CD8-positive, alpha-beta memory T cell (primary cell): ENCODE measurements around the gene SOS1. TPM values are rescaled to one million over a fixed set of nuclear protein-coding genes. Genes with fewer than 3 reads are reported as not detected.

Source experiments
- CTCF ChIA-PET: fragments of 350-600 bp; sonication (Branson Sonifier 250); formaldehyde crosslinking; loops from one replicate; lab custom pipeline; 2021; ENCODE audit warnings: antibody characterized with exemption; lab: Charles Lee
- POLR2A ChIA-PET: fragments of 350-600 bp; sonication (Branson Sonifier 250); formaldehyde crosslinking; loops from one replicate; lab custom pipeline; 2021; ENCODE audit warnings: antibody characterized with exemption; lab: Charles Lee
- DNase-seq, 5 donors: peaks; one replicate each; pipeline versions ENCODE4 v3.0.0 to v3.0.0-alpha.2; 2020 to 2022; ENCODE audit warnings: mixed read lengths in 1 of 5
- H3K27ac ChIP-seq: one replicate; pipeline ENCODE4 v1.7.0; 2013; ENCODE audit warnings: low read depth, mild to moderate bottlenecking, low read length, moderate library complexity
- H3K27me3 ChIP-seq: 2 replicates; pipeline ENCODE4 v1.7.0; 2013; ENCODE audit warnings: low read length, mild to moderate bottlenecking; ENCODE audit not compliant: insufficient read depth, poor library complexity, severe bottlenecking
- H3K36me3 ChIP-seq: 2 replicates; pipeline ENCODE4 v1.7.0; 2013; ENCODE audit warnings: mild to moderate bottlenecking, low read length, moderate library complexity; ENCODE audit not compliant: insufficient read depth
- H3K4me1 ChIP-seq: 2 replicates; pipeline ENCODE4 v1.7.0; 2013; ENCODE audit warnings: mild to moderate bottlenecking, low read length, moderate library complexity; ENCODE audit not compliant: insufficient read depth
- H3K4me3 ChIP-seq: 2 replicates; pipeline ENCODE4 v1.7.0; 2013; ENCODE audit warnings: mild to moderate bottlenecking, low read length
- H3K9me3 ChIP-seq: 2 replicates; pipeline ENCODE4 v1.7.0; 2013; ENCODE audit warnings: mild to moderate bottlenecking, low read length
- H3K27ac Mint-ChIP-seq, 8 donors: one replicate each; pipeline ENCODE4 v1.8.0; 2020 to 2021; ENCODE audit warnings: mixed read lengths in 8 of 8, mild to moderate bottlenecking in 6 of 8, inconsistent platforms in 3 of 8, moderate library complexity in 3 of 8
- H3K27me3 Mint-ChIP-seq, 2 donors: one replicate each; pipeline ENCODE4 v1.8.0; 2020 to 2021; ENCODE audit warnings: mixed read lengths in 2 of 2, mild to moderate bottlenecking in 1 of 2, moderate library complexity in 1 of 2
- H3K36me3 Mint-ChIP-seq, 3 donors: one replicate each; pipeline ENCODE4 v1.8.0; 2020 to 2021; ENCODE audit warnings: mixed read lengths in 3 of 3, inconsistent platforms in 1 of 3, mild to moderate bottlenecking in 1 of 3
- H3K4me1 Mint-ChIP-seq, 3 donors: one replicate each; pipeline ENCODE4 v1.8.0; 2020 to 2021; ENCODE audit warnings: mixed read lengths in 3 of 3, inconsistent platforms in 1 of 3, mild to moderate bottlenecking in 1 of 3
- H3K4me3 Mint-ChIP-seq, 7 donors: one replicate each; pipeline ENCODE4 v1.8.0; 2020 to 2021; ENCODE audit warnings: mixed read lengths in 7 of 7, mild to moderate bottlenecking in 6 of 7, moderate library complexity in 4 of 7, inconsistent platforms in 2 of 7
- H3K9me3 Mint-ChIP-seq, 5 donors: one replicate each; pipeline ENCODE4 v1.8.0; 2020 to 2022; ENCODE audit warnings: mixed read lengths in 5 of 5, mild to moderate bottlenecking in 3 of 5, moderate library complexity in 2 of 5, inconsistent platforms in 1 of 5
- polyA plus RNA-seq: library from polyadenylated mRNA; unstranded; fragments of 300-500 nt; fragmentation: Illumina TruSeq; gene quantifications from one replicate; pipeline ENCODE4 v1.2.3, GENCODE V29; 2021
- total RNA-seq, 2 experiments: library from RNA; stranded (reverse); gene quantifications; one replicate each; pipeline ENCODE4 v1.2.3, GENCODE V29; 2021

The SOS1 gene
- total and polyA plus RNA-seq, 3 experiments from 2014 or later = 14.5 to 75.9 (median 72.6) TPM

DNA sequence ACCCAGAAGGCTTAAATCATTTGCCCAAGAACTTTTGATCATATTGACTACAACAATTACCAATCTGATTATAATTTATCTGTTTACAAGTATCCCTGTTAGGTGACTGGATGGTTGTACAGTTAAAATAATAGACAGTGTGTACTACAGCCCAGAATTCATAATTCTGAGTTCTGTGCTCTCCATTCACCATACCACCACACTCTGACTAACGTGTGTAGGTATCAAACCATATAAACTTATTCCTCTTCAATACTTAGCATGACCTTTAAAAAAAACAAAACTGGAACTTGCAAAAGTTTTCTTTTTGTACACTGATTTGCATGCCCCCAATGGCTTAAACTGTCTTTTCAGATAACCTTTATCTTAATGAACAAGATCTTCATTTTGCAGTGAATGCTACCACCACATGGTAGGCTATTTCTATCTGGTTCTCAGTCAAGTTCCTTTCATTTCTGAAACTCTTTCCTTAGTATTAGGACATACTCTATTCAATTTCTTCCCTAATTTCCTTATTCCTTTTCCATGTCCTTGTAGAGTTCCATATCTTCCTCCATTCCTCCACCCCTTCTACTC is 50.9 kb downstream of the SOS1 start:
- Mint-ChIP-seq H3K36me3 (peaks cover 0 to 26% (median 11%) of the 10 kb centered on the region in 3 donors), H3K4me1 (peaks cover 34 to 64% (median 51%) of the 10 kb centered on the region in 3 donors), H3K27ac (peak overlapping the region in 7 of 8 donors; percentile 4 to 78 (median 48)), H3K4me3 (no peak overlapping the region), H3K9me3 (no peaks in the 10 kb centered on the region), H3K27me3 (no peaks in the 10 kb centered on the region)
- Histone ChIP-seq H3K36me3 (no peaks in the 10 kb centered on the region), H3K27ac (no peak overlapping the region), H3K9me3 (no peaks in the 10 kb centered on the region), H3K4me1 (no peaks in the 10 kb centered on the region), H3K4me3 (no peak overlapping the region), H3K27me3 (no peaks in the 10 kb centered on the region)
- ChIA-PET POLR2A (no interaction called here), CTCF (interaction anchor here (2.2 kb wide), 1 partner anchor 160 kb away, joined by 7 read pairs; no protein-coding TSS in a partner anchor)
- DNase-seq = no peak

DNA sequence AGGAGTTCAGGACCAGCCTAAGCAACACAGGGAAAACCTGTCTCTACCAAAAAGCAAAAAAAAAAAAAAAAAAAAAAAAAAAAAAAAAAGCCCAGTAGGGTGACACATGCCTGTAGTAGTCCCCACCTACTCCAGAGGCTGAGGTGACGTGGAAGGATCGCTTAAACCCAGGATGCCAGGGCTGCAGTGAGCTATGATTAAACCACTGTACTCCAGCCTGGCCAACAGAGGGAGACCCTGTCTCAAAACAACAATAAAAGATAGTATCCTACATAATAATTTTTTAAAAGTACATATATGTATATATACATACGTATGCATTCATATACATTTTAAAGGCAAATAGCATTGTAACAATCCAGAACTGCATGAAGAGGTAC is 51.7 kb downstream of the SOS1 start:
- Mint-ChIP-seq H3K4me1 (peaks cover 31 to 65% (median 46%) of the 10 kb centered on the region in 3 donors), H3K27ac (peak overlapping the region in 5 of 8 donors; percentile 58 to 73 (median 62)), H3K9me3 (no peaks in the 10 kb centered on the region), H3K27me3 (no peaks in the 10 kb centered on the region), H3K36me3 (peaks cover 0 to 26% (median 8%) of the 10 kb centered on the region in 3 donors), H3K4me3 (no peak overlapping the region)
- ChIA-PET POLR2A (no interaction called here), CTCF (no interaction called here)
- H3K27ac ChIP-seq = no peak overlapping the region
- no peaks in the 10 kb centered on the region for H3K4me1 ChIP-seq
- no peaks in the 10 kb centered on the region for H3K36me3 ChIP-seq
- H3K27me3 ChIP-seq = no peaks in the 10 kb centered on the region
- H3K4me3 ChIP-seq = no peak overlapping the region
- no peak for DNase-seq
- H3K9me3 ChIP-seq = no peaks in the 10 kb centered on the region

DNA sequence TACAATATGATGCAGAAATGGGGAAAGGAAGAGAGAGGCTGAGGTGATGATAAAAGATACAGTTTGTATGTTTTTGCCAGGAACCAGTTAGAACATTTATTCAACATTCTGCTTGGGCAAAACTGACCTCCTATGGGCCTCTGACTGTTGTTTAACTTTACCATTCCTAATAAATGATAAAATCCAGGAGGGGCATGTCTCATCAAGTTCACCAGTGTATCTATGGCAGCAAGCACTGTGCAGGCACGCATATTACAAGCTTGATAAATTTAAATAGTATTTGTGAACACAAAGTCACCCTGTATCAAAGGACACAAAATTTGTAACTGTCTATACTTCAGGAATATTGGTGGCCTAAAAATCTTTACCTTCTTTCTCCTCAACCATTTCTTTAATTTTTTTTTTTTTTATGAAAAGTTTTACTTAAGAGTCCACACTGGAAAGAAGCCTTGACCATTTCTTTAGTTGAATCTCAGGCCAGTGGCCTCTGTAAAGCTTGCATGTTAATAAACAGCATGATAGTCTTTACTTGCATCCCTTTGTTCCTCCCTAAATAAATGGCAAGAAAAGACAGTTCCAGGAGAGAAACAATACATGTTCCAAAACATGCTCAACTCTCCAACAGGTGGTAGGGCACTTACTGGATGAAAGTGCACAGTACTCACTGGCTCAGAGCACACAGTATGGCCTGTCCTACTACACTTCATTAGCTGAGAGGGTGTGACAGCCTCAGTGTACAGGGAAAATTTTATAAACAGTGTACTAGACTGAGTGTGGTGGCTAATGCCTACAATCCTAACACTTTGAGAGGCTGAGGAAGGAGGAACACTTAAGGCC is 52.3 kb downstream of the SOS1 start:
- no peaks in the 10 kb centered on the region for H3K4me1 ChIP-seq
- DNase-seq = no peak
- POLR2A ChIA-PET = no interaction called here
- H3K36me3 Mint-ChIP-seq = peaks cover 0 to 28% (median 8%) of the 10 kb centered on the region in 3 donors
- no peak overlapping the region for H3K27ac ChIP-seq
- H3K27me3 Mint-ChIP-seq = no peaks in the 10 kb centered on the region
- H3K9me3 Mint-ChIP-seq = no peaks in the 10 kb centered on the region
- H3K9me3 ChIP-seq = no peaks in the 10 kb centered on the region
- H3K36me3 ChIP-seq = no peaks in the 10 kb centered on the region
- no peak overlapping the region for H3K4me3 ChIP-seq
- CTCF ChIA-PET = no interaction called here
- H3K4me3 Mint-ChIP-seq = no peak overlapping the region
- peaks cover 31 to 71% (median 46%) of the 10 kb centered on the region in 3 donors for H3K4me1 Mint-ChIP-seq
- H3K27ac Mint-ChIP-seq = peak overlapping the region; percentile 34 to 84 (median 63)
- H3K27me3 ChIP-seq = no peaks in the 10 kb centered on the region

DNA sequence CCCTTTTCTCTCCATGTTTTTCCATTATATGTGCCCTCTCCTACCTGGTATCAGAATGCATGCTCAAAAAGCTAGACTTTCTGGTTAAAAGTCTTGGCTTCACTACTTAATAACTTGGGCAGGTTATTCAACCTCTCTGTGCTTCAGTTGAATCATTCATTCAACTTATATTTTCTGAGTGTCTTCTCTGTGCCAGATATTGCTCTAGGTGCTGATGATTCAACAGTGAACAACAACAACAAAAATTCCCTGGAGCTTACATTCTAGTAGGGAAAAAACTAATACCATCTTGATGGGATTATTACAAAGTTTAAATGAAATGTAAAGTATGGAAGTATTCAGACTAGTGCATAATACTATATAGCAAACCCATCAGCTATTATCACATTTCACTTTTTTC is 55.2 kb downstream of the SOS1 start:
- ChIA-PET POLR2A (no interaction called here), CTCF (interaction anchor here (2.0 to 14.0 kb wide), 2 partner anchors 118 to 163 kb away, joined by 5 to 168 read pairs; no protein-coding TSS in a partner anchor)
- Mint-ChIP-seq H3K9me3 (no peaks in the 10 kb centered on the region), H3K36me3 (peaks cover 0 to 33% (median 8%) of the 10 kb centered on the region in 3 donors), H3K4me1 (peaks cover 19 to 61% (median 31%) of the 10 kb centered on the region in 3 donors), H3K4me3 (no peak overlapping the region), H3K27me3 (no peaks in the 10 kb centered on the region), H3K27ac (peak overlapping the region in 6 of 8 donors; percentile 7 to 89 (median 22))
- no peak overlapping the region for H3K4me3 ChIP-seq
- H3K36me3 ChIP-seq = no peaks in the 10 kb centered on the region
- no peaks in the 10 kb centered on the region for H3K27me3 ChIP-seq
- no peaks in the 10 kb centered on the region for H3K9me3 ChIP-seq
- H3K4me1 ChIP-seq = no peaks in the 10 kb centered on the region
- no peak overlapping the region for H3K27ac ChIP-seq
- DNase-seq = no peak

DNA sequence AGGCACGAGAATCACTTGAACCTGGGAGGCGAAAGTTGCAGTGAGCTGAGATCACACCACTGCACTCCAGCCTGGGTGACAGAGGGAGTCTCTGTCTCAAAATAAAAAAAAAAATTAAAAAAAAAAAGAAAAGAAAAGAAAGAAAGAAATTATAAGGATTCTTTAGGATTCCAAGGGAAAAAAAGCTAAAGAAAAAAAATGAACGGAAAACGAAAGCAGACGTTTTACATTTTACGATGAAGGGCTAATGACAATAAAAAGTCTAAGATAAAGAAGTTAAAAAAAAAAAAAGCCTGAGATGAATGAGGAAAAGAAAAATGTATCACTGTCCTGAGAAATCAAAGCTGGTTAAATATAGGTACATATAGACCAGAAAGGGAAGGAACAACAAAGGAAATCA is 58.5 kb downstream of the SOS1 start:
- H3K27me3 ChIP-seq = no peaks in the 10 kb centered on the region
- CTCF ChIA-PET = interaction anchor here (2.0 to 14.0 kb wide), 4 partner anchors 57 to 167 kb away, joined by 8 to 168 read pairs (median 14); partner anchors contain the start of gene SOS1
- H3K27ac Mint-ChIP-seq = peak overlapping the region in 3 of 8 donors; percentile 15 to 61 (median 57)
- H3K27ac ChIP-seq = no peak overlapping the region
- H3K9me3 ChIP-seq = no peaks in the 10 kb centered on the region
- no peak overlapping the region for H3K4me3 Mint-ChIP-seq
- H3K4me1 ChIP-seq = no peaks in the 10 kb centered on the region
- H3K36me3 Mint-ChIP-seq = peaks cover 0 to 27% (median 6%) of the 10 kb centered on the region in 3 donors
- H3K36me3 ChIP-seq = no peaks in the 10 kb centered on the region
- no peak overlapping the region for H3K4me3 ChIP-seq
- peaks cover 11 to 47% (median 31%) of the 10 kb centered on the region in 3 donors for H3K4me1 Mint-ChIP-seq
- DNase-seq = no peak
- no peaks in the 10 kb centered on the region for H3K9me3 Mint-ChIP-seq
- POLR2A ChIA-PET = interaction anchor here (0.6 kb wide), 1 partner anchor 167 kb away, joined by 3 read pairs; no protein-coding TSS in a partner anchor
- no peaks in the 10 kb centered on the region for H3K27me3 Mint-ChIP-seq

DNA sequence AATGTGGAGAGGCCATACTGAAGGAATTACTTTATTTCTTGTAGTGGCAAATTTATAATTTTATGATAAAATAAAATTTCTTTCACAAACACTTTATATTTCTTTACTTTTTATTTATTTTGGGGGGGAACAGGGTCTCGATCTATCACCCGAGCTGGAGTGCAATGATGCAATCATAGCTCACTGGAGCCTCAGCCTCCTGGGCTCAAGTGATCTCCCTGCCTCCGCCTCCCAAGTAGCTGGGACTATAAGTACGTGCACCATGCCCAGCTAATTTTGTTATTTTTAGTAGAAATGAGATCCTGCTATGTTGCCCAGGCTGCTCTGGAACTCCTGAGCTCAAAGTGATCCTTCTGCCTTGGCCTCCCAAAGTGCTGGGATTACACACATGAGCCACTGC is 59.6 kb downstream of the SOS1 start:
- H3K27ac ChIP-seq = no peak overlapping the region
- Mint-ChIP-seq H3K27ac (peak overlapping the region in 3 of 8 donors; percentile 62 to 75 (median 66)), H3K9me3 (no peaks in the 10 kb centered on the region), H3K4me1 (peaks cover 7 to 42% (median 26%) of the 10 kb centered on the region in 3 donors), H3K36me3 (peaks cover 0 to 25% (median 4%) of the 10 kb centered on the region in 3 donors), H3K27me3 (no peaks in the 10 kb centered on the region), H3K4me3 (no peak overlapping the region)
- DNase-seq = no peak
- no peak overlapping the region for H3K4me3 ChIP-seq
- ChIA-PET POLR2A (interaction anchor here (0.6 kb wide), 1 partner anchor 28 kb away, joined by 3 read pairs; no protein-coding TSS in a partner anchor), CTCF (interaction anchor here (2.0 to 14.0 kb wide), 4 partner anchors 58 to 168 kb away, joined by 8 to 168 read pairs (median 14); partner anchors contain the start of gene SOS1)
- H3K4me1 ChIP-seq = no peaks in the 10 kb centered on the region
- no peaks in the 10 kb centered on the region for H3K36me3 ChIP-seq
- H3K9me3 ChIP-seq = no peaks in the 10 kb centered on the region
- H3K27me3 ChIP-seq = no peaks in the 10 kb centered on the region

DNA sequence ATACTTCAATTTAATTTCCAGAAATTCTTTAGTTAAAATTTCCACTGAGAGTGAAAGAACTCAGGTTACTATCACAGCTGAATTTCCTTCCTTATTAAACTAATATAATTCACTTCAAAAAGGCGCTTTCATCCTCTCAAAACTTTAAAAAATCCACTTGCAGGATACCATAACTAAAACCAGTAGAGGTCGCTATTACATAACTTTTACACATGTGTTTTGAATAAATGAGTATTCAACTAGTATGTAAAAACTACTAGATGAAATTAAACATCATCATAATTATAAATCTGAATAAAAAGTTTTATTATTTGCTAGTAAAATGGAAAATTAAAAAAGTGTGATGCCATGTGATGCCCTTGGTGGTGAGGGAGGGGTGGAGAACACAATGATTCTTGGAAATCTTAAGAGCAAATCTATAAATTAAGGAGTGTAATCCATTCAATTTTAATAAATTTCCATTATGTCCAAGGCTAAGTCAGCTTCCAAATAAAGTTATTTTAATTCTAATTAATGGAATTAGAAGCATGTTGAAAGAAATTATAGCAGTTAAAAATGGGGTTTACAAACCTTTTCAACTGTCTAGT is 61.4 kb downstream of the SOS1 start:
- ChIA-PET POLR2A (interaction anchor here (1.1 kb wide), 1 partner anchor 61 kb away, joined by 4 read pairs; the partner anchor contains the start of gene SOS1), CTCF (interaction anchor here (0.7 to 14.0 kb wide), 11 partner anchors 11 to 295 kb away, joined by 3 to 168 read pairs (median 3); partner anchors contain the start of gene SOS1)
- Histone ChIP-seq H3K4me1 (no peaks in the 10 kb centered on the region), H3K36me3 (peaks cover 12% of the 10 kb centered on the region), H3K9me3 (no peaks in the 10 kb centered on the region), H3K4me3 (no peak overlapping the region), H3K27ac (no peak overlapping the region), H3K27me3 (no peaks in the 10 kb centered on the region)
- Mint-ChIP-seq H3K4me3 (no peak overlapping the region), H3K27ac (peak overlapping the region in 3 of 8 donors; percentile 5 to 23 (median 6)), H3K27me3 (no peaks in the 10 kb centered on the region), H3K36me3 (peaks cover 0 to 27% (median 9%) of the 10 kb centered on the region in 3 donors), H3K9me3 (no peaks in the 10 kb centered on the region), H3K4me1 (peaks cover 0 to 32% (median 14%) of the 10 kb centered on the region in 3 donors)
- peak in 2 of 5 donors; percentile 48 to 59 for DNase-seq
